Tibial artery (tissue), 4 donors: ENCODE results near the gene ZNF679.
"Not testable (repeated sequence)": the region's sequence is repeated elsewhere in the genome, so short reads cannot be mapped to it uniquely, and the experiment has no call there.

Experiments used
- DNase-seq, 2 donors: peaks; one replicate each; pipeline ENCODE4 v3.0.0-alpha.2; 2019
- H3K27ac ChIP-seq, 2 donors: fragments of 200-600 bp; sonication (generic) in 1 of 2; 1 replicate in 1 of 2; 2 replicates in 1 of 2; pipeline ENCODE4 v1.5.1; 2018 to 2019; ENCODE audit warnings: mild to moderate bottlenecking in 1 of 2
- H3K27me3 ChIP-seq, 2 donors: fragments of 200-600 bp; sonication (generic) in 1 of 2; one replicate each; pipeline versions ENCODE4 v1.5.1 to v1.6.0; 2016 to 2019
- H3K36me3 ChIP-seq, 3 donors: fragments of 200-600 bp; sonication (generic) in 2 of 3; one replicate each; pipeline ENCODE4 v1.5.1; 2016 to 2019; ENCODE audit warnings: mild to moderate bottlenecking in 2 of 3
- H3K4me1 ChIP-seq, 4 donors: fragments of 200-600 bp; sonication (generic) in 2 of 4; 1 replicate in 3 of 4; 2 replicates in 1 of 4; pipeline ENCODE4 v1.5.1; 2016 to 2019
- H3K4me3 ChIP-seq, 2 donors: fragments of 200-600 bp; sonication (generic) in 1 of 2; 1 replicate in 1 of 2; 2 replicates in 1 of 2; pipeline ENCODE4 v1.5.1; 2018 to 2019; ENCODE audit warnings: mild to moderate bottlenecking in 2 of 2
- H3K9me3 ChIP-seq, 3 donors: fragments of 200-600 bp; sonication (generic) in 1 of 3; one replicate each; pipeline ENCODE4 v1.5.1; 2016 to 2019
- CTCF ChIP-seq, 2 experiments: fragments of 200-600 bp in 1 of 2; fragments of 450-650 bp in 1 of 2; IDR thresholded peaks; one replicate each; pipeline ENCODE4 v1.5.1; 2017 to 2019; ENCODE audit warnings: antibody characterized with exemption in 2 of 2, mild to moderate bottlenecking in 1 of 2, moderate library complexity in 1 of 2
- intact Hi-C: fragments of 100-400 bp; cut with DNase I; formaldehyde crosslinking; loops from one replicate; pipeline ENCODE4 v1.15.0; 2023; ENCODE audit warnings: low total_unique reads

Gene ZNF679

GRCh38 chr7:64228174-64228573 is at the start of gene ZNF679:
ZNF679 (plus strand) TSS chr7:64228474; CDS start chr7:64249118, 20,644 bp downstream.
- H3K27me3 ChIP-seq, H3K4me3 ChIP-seq, H3K27ac ChIP-seq, DNase-seq, intact Hi-C loops, H3K9me3 ChIP-seq, H3K36me3 ChIP-seq, H3K4me1 ChIP-seq: not testable (repeated sequence)

- H3K27me3 ChIP-seq, result peaks cover 0 to 30% of the 10 kb centered on the region in 2 donors
- H3K27ac ChIP-seq, result no peak overlapping the region
- no peak overlapping the region for H3K4me3 ChIP-seq
- H3K36me3 ChIP-seq, result no peaks in the 10 kb centered on the region
- intact Hi-C loops, result loop anchor here (2.0 kb wide), 1 partner anchor 438 kb away; no protein-coding TSS in a partner anchor
- H3K9me3 ChIP-seq, result peaks cover 0 to 10% (median 7%) of the 10 kb centered on the region in 3 donors
- peak in 1 of 2 experiments; percentile 32 for TF ChIP-seq CTCF (IDR thresholded peaks at IDR 0.05)
- peaks cover 0 to 17% (median 4%) of the 10 kb centered on the region in 4 donors for H3K4me1 ChIP-seq
- DNase-seq, result no peak
Measured at GRCh38 chr7:64180989-64181388, 47.3 kb upstream of the ZNF679 start.

- H3K27me3 ChIP-seq, result peaks cover 0 to 30% of the 10 kb centered on the region in 2 donors
- peaks cover 0 to 10% (median 7%) of the 10 kb centered on the region in 3 donors for H3K9me3 ChIP-seq
- TF ChIP-seq CTCF (IDR thresholded peaks at IDR 0.05), result no peak
- H3K4me3 ChIP-seq, result no peak overlapping the region
- intact Hi-C loops, result loop anchor here (2.0 kb wide), 1 partner anchor 437 kb away; no protein-coding TSS in a partner anchor
- no peaks in the 10 kb centered on the region for H3K36me3 ChIP-seq
- no peak for DNase-seq
- peaks cover 0 to 17% (median 4%) of the 10 kb centered on the region in 4 donors for H3K4me1 ChIP-seq
- no peak overlapping the region for H3K27ac ChIP-seq
Measured at GRCh38 chr7:64181586-64181985, 46.7 kb upstream of the ZNF679 start.

- no peak overlapping the region for H3K27ac ChIP-seq
- H3K36me3 ChIP-seq, result no peaks in the 10 kb centered on the region
- H3K27me3 ChIP-seq, result peaks cover 0 to 30% of the 10 kb centered on the region in 2 donors
- peaks cover 0 to 17% (median 4%) of the 10 kb centered on the region in 4 donors for H3K4me1 ChIP-seq
- intact Hi-C loops, result no loop called here
- DNase-seq, result no peak
- H3K9me3 ChIP-seq, result peaks cover 0 to 10% (median 7%) of the 10 kb centered on the region in 3 donors
- H3K4me3 ChIP-seq, result no peak overlapping the region
- no peak for TF ChIP-seq CTCF (IDR thresholded peaks at IDR 0.05)
Measured at GRCh38 chr7:64182036-64182790, 46.1 kb upstream of the ZNF679 start.

- peaks cover 0 to 15% (median 7%) of the 10 kb centered on the region in 3 donors for H3K9me3 ChIP-seq
- peak; percentile 70 to 91 for TF ChIP-seq CTCF (IDR thresholded peaks at IDR 0.05)
- no peak for DNase-seq
Measured at GRCh38 chr7:64183126-64183742, 45.0 kb upstream of the ZNF679 start.

More at GRCh38 chr7:64183126-64183742, 45.0 kb upstream of the ZNF679 start:
- Histone ChIP-seq H3K36me3 (no peaks in the 10 kb centered on the region), H3K27ac (no peak overlapping the region), H3K27me3 (peaks cover 0 to 30% of the 10 kb centered on the region in 2 donors), H3K4me1 (peaks cover 0 to 17% (median 4%) of the 10 kb centered on the region in 4 donors), H3K4me3 (no peak overlapping the region)
- intact Hi-C loops, result no loop called here
